T-cell (primary cell): ENCODE data around the gene PHGDH. TPM values are rescaled to one million over a fixed set of nuclear protein-coding genes. Genes with fewer than 3 reads are reported as not detected.

ENCODE experiments used
- ATAC-seq, 4 experiments: fragments of 200-7000 bp in 3 of 4; fragments of 150-1000 bp in 1 of 4; cut with Tn5 transposase; replicated peaks in 1 of 4; 1 replicate in 3 of 4; 2 replicates in 1 of 4; pipeline ENCODE4 v1.10.0; 2021; ENCODE audit warnings: moderate library complexity in 3 of 4, mild to moderate bottlenecking in 2 of 4, moderate number of reproducible peaks in 1 of 4
- CTCF ChIA-PET, 2 donors: fragments of 300-600 bp; sonication (Branson Sonifier 250); formaldehyde crosslinking; loops; one replicate each; lab custom pipeline; 2022; ENCODE audit warnings: antibody characterized with exemption in 2 of 2; lab: Charles Lee
- POLR2A ChIA-PET, 2 donors: fragments of 300-600 bp; sonication (Branson Sonifier 250); formaldehyde crosslinking; loops; one replicate each; lab custom pipeline; 2022; ENCODE audit warnings: antibody characterized with exemption in 2 of 2; lab: Charles Lee
- DNase-seq, 35 experiments: peaks; one replicate each; pipeline versions ENCODE4 v3.0.0 to v3.0.0-alpha.2; 2013 to 2023
- H3K27ac ChIP-seq: one replicate; pipeline ENCODE4 v1.5.1; 2013; ENCODE audit warnings: low read length
- H3K27me3 ChIP-seq, 2 experiments: replicated peaks in 1 of 2; 1 replicate in 1 of 2; 2 replicates in 1 of 2; pipeline versions ENCODE4 v1.6.1 to v1.7.0; 2013; ENCODE audit warnings: low read length in 1 of 2, mixed read lengths in 1 of 2; ENCODE audit not compliant: control insufficient read depth in 2 of 2, insufficient read depth in 2 of 2; ENCODE audit errors: extremely low read depth in 1 of 2
- H3K36me3 ChIP-seq, 2 donors: 1 replicate in 1 of 2; 2 replicates in 1 of 2; pipeline versions ENCODE4 v1.6.1 to v1.7.0; 2013; ENCODE audit warnings: low read length in 1 of 2; ENCODE audit not compliant: control insufficient read depth in 2 of 2, insufficient read depth in 1 of 2; ENCODE audit errors: extremely low read depth in 1 of 2
- H3K4me1 ChIP-seq, 2 experiments: 1 replicate in 1 of 2; 2 replicates in 1 of 2; pipeline versions ENCODE4 v1.6.1 to v1.7.0; 2013; ENCODE audit warnings: low read length in 2 of 2, mixed read lengths in 1 of 2; ENCODE audit not compliant: insufficient read depth in 2 of 2, control insufficient read depth in 1 of 2; ENCODE audit errors: extremely low read depth in 1 of 2
- H3K4me3 ChIP-seq, 2 donors: 1 replicate in 1 of 2; 2 replicates in 1 of 2; pipeline versions ENCODE4 v1.5.1 to v1.7.0; 2013; ENCODE audit warnings: mild to moderate bottlenecking in 2 of 2, low read length in 1 of 2, moderate library complexity in 1 of 2; ENCODE audit not compliant: control insufficient read depth in 1 of 2; ENCODE audit errors: extremely low read depth in 1 of 2
- H3K9me3 ChIP-seq: 2 replicates; pipeline ENCODE4 v1.7.0; 2013
- H3K27ac Mint-ChIP-seq, 2 donors: one replicate each; pipeline ENCODE4 v1.8.0; 2020 to 2021; ENCODE audit warnings: mild to moderate bottlenecking in 2 of 2, mixed read lengths in 2 of 2
- H3K27me3 Mint-ChIP-seq, 2 donors: one replicate each; pipeline ENCODE4 v1.8.0; 2021 to 2022; ENCODE audit warnings: mixed read lengths in 2 of 2
- H3K36me3 Mint-ChIP-seq: one replicate; pipeline ENCODE4 v1.8.0; 2021; ENCODE audit warnings: mixed read lengths
- H3K4me1 Mint-ChIP-seq, 3 donors: one replicate each; pipeline ENCODE4 v1.8.0; 2020 to 2022; ENCODE audit warnings: mixed read lengths in 3 of 3, mild to moderate bottlenecking in 1 of 3
- H3K4me3 Mint-ChIP-seq, 3 donors: one replicate each; pipeline ENCODE4 v1.8.0; 2020 to 2022; ENCODE audit warnings: mild to moderate bottlenecking in 3 of 3, mixed read lengths in 3 of 3, moderate library complexity in 3 of 3
- H3K9me3 Mint-ChIP-seq, 3 donors: one replicate each; pipeline ENCODE4 v1.8.0; 2020 to 2022; ENCODE audit warnings: mixed read lengths in 3 of 3
- WGBS: methylation state at CpG from one replicate; pipeline ENCODE4 v1.1.5; 2013; ENCODE audit warnings: missing lambda C conversion rate; ENCODE audit not compliant: insufficient coverage; 5-methylcytosine and 5-hydroxymethylcytosine counted together
- total RNA-seq, 35 experiments: library from RNA in 6 of 35; stranded (reverse) in 6 of 35; fragments of 120-200 nt in 1 of 35; gene quantifications; one replicate each; pipeline versions ENCODE4 v1.2.1 to v1.2.4 and lab custom pipeline; 2013 to 2026

Gene PHGDH
- total RNA-seq, 5 donors from 2014 or later (not counting 1 experiment from before 2014, with no cell fraction given): 7.8 to 27.4 (median 14.3) TPM

DNA sequence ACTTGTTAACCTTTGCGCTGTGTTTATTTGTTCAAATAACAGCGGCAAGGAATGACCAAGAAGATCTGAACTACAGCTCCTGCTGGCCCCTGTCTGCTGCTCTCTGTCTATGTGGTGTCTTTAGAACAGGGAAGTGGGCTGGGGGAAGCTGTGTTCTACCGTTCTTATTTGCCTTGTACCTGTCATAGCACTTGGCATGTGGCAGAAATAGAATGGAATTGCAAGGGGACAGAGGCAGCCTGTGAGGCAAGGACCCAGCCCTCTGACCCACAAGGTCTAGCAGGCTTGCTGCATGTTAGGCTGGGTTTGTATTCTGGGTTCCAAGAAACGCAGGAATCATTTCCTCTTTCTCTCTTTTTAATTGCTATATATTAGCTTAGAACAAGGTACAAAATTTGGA lies 36.3 kb downstream of the PHGDH start:
- 73% methylated on average over 3 of the region's 4 CpGs for WGBS
- no peaks in the 10 kb centered on the region for H3K9me3 ChIP-seq
- CTCF ChIA-PET: interaction anchor here in 1 of 2 donors (0.6 kb wide), 1 partner anchor 139 kb away, joined by 3 read pairs; no protein-coding TSS in a partner anchor

GRCh38 chr1:119752592-119752991 lies 40.9 kb downstream of the PHGDH start:
- Histone ChIP-seq H3K36me3 (no peaks in the 10 kb centered on the region), H3K27ac (no peak overlapping the region), H3K9me3 (no peaks in the 10 kb centered on the region), H3K4me3 (no peak overlapping the region), H3K27me3 (peaks cover 0 to 10% of the 10 kb centered on the region in 2 experiments), H3K4me1 (no peaks in the 10 kb centered on the region)
- Mint-ChIP-seq H3K4me1 (no peaks in the 10 kb centered on the region), H3K4me3 (no peak overlapping the region), H3K27me3 (peaks cover 7 to 14% of the 10 kb centered on the region in 2 donors), H3K9me3 (no peaks in the 10 kb centered on the region), H3K36me3 (no peaks in the 10 kb centered on the region), H3K27ac (no peak overlapping the region)
- ChIA-PET POLR2A (no interaction called here), CTCF (interaction anchor here in 1 of 2 donors (0.8 kb wide), 1 partner anchor 9 kb away, joined by 4 read pairs; no protein-coding TSS in a partner anchor)
- WGBS: 100% methylated on average over 2 of the region's 4 CpGs
- DNase-seq (no peak), ATAC-seq (no peak)

More for the DNA sequence above, 36.3 kb downstream of the PHGDH start:
- Mint-ChIP-seq H3K27me3 (peaks cover 5 to 10% of the 10 kb centered on the region in 2 donors), H3K36me3 (no peaks in the 10 kb centered on the region), H3K4me3 (no peak overlapping the region), H3K9me3 (no peaks in the 10 kb centered on the region), H3K4me1 (peaks cover 0 to 4% (median 3%) of the 10 kb centered on the region in 3 donors), H3K27ac (no peak overlapping the region)
- no peak overlapping the region for H3K4me3 ChIP-seq
- peaks cover 0 to 8% of the 10 kb centered on the region in 2 experiments for H3K27me3 ChIP-seq
- no peaks in the 10 kb centered on the region for H3K36me3 ChIP-seq
- ATAC-seq: no peak
- POLR2A ChIA-PET: no interaction called here
- peaks cover 0 to 5% of the 10 kb centered on the region in 2 experiments for H3K4me1 ChIP-seq
- H3K27ac ChIP-seq: no peak overlapping the region
- DNase-seq: no peak

DNA sequence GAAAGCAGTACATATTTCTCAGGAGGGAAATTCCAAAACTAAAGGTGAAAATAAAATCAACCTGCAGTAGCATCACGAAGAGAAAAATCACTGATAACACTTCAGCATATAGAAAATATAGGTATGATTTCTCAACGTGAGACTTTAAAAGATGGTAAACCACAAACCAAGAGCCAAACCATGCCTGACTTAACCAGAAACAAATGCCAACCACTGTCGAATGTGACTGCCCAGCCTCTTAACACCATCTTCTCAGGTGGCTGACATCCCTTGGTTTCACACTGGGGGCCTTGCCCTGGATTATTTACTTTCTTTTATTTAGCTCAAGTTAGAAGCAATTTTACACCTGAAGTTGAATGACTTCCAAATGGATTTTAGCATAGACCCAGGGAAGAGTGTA lies 46.9 kb downstream of the PHGDH start:
- 18% methylated on average over 2 of the region's 3 CpGs for WGBS
- Mint-ChIP-seq H3K4me3 (no peak overlapping the region), H3K27ac (no peak overlapping the region), H3K4me1 (no peaks in the 10 kb centered on the region), H3K36me3 (no peaks in the 10 kb centered on the region), H3K27me3 (peaks cover 6 to 7% of the 10 kb centered on the region in 2 donors), H3K9me3 (no peaks in the 10 kb centered on the region)
- ChIA-PET CTCF (interaction anchor here in 1 of 2 donors (0.7 kb wide), 1 partner anchor 14 kb away, joined by 3 read pairs; no protein-coding TSS in a partner anchor), POLR2A (no interaction called here)
- no peaks in the 10 kb centered on the region for H3K4me1 ChIP-seq
- H3K27me3 ChIP-seq: peaks cover 0 to 13% of the 10 kb centered on the region in 2 experiments
- H3K4me3 ChIP-seq: no peak overlapping the region
- no peaks in the 10 kb centered on the region for H3K9me3 ChIP-seq
- no peak overlapping the region for H3K27ac ChIP-seq
- DNase-seq: no peak
- no peaks in the 10 kb centered on the region for H3K36me3 ChIP-seq
- ATAC-seq: no peak

DNA sequence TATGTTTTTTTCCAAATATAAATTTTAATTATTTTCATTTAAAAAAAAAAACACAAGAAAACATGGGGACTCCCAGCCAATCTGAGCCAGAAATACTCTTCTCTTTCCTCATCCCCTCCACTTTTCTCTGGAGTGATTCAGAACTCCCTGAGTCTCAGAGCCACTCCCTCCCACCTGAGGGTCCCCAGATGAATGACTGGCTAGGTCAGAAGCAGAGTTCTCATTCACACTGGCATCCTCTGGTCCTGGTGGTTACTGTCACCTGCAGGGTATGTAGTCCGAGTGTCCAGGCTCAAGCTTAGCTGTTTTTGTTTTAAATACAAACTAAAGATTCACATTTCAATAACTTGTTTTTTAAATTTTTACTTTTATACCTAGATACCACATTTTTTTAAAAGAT lies 50.7 kb downstream of the PHGDH start:
- no peaks in the 10 kb centered on the region for H3K4me1 Mint-ChIP-seq
- Histone ChIP-seq H3K4me3 (no peak overlapping the region), H3K4me1 (no peaks in the 10 kb centered on the region), H3K27ac (no peak overlapping the region), H3K27me3 (peaks cover 0 to 14% of the 10 kb centered on the region in 2 experiments), H3K9me3 (no peaks in the 10 kb centered on the region), H3K36me3 (no peaks in the 10 kb centered on the region)
- DNase-seq (no peak), ATAC-seq (no peak)
- no peak overlapping the region for H3K27ac Mint-ChIP-seq
- peaks cover 10 to 16% of the 10 kb centered on the region in 2 donors for H3K27me3 Mint-ChIP-seq
- H3K36me3 Mint-ChIP-seq: no peaks in the 10 kb centered on the region
- CTCF ChIA-PET: no interaction called here
- no peak overlapping the region for H3K4me3 Mint-ChIP-seq
- no peaks in the 10 kb centered on the region for H3K9me3 Mint-ChIP-seq
- WGBS: no CpG with 5 or more reads among the region's 1 CpG
- POLR2A ChIA-PET: no interaction called here

DNA sequence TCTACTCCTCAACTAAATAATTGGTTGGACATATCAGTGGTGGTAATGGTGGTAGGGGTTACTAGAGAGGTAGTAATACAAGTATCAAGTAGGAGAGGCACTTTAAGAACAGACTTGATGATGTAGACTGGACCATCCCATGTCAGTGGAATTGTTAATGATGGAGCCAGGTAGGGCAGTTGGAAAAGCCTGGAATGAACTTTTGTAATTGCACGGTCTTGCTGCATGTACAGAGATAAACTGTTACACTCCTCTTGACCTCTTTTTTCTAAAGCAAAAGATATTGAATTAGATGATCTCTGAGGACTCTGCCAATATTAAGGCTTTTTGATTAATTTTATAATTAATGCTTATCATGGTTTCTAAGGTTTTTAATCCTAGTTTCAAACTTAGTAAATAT lies 51.2 kb downstream of the PHGDH start:
- Mint-ChIP-seq H3K4me3 (no peak overlapping the region), H3K36me3 (no peaks in the 10 kb centered on the region), H3K27me3 (peaks cover 12 to 17% of the 10 kb centered on the region in 2 donors), H3K27ac (no peak overlapping the region), H3K4me1 (no peaks in the 10 kb centered on the region), H3K9me3 (no peaks in the 10 kb centered on the region)
- Histone ChIP-seq H3K4me1 (no peaks in the 10 kb centered on the region), H3K27ac (no peak overlapping the region), H3K36me3 (no peaks in the 10 kb centered on the region), H3K4me3 (no peak overlapping the region), H3K27me3 (peaks cover 0 to 14% of the 10 kb centered on the region in 2 experiments), H3K9me3 (no peaks in the 10 kb centered on the region)
- ChIA-PET CTCF (no interaction called here), POLR2A (no interaction called here)
- no CpG with 5 or more reads among the region's 1 CpG for WGBS
- DNase-seq: no peak
- ATAC-seq: no peak

DNA sequence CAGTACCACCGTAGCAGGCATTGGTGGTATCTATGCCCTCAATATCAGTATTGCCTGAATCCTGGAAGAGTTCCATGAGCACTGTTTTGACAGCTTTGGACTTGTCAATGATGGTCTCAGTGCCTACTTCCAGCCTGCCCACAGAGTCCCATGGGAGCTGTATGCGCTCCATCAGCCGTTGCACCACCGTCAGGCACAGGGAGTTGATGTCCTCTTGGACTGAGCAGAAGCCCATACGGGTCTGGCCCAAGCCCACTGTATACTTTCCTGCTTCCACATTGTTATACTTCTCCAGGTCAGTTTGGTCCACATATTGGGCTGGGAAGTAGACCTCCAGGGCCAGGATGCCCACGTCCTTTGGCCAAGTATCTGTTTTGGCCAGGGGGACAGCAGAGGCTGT lies 52.5 kb downstream of the PHGDH start:
- ATAC-seq: no peak
- no peak overlapping the region for H3K27ac ChIP-seq
- ChIA-PET POLR2A (no interaction called here), CTCF (no interaction called here)
- Mint-ChIP-seq H3K4me3 (no peak overlapping the region), H3K36me3 (no peaks in the 10 kb centered on the region), H3K9me3 (no peaks in the 10 kb centered on the region), H3K4me1 (no peaks in the 10 kb centered on the region), H3K27ac (no peak overlapping the region), H3K27me3 (peaks cover 12 to 18% of the 10 kb centered on the region in 2 donors)
- no peak for DNase-seq
- 95% methylated on average over 5 of the region's 6 CpGs for WGBS
- no peaks in the 10 kb centered on the region for H3K9me3 ChIP-seq
- no peaks in the 10 kb centered on the region for H3K4me1 ChIP-seq
- H3K4me3 ChIP-seq: no peak overlapping the region
- H3K27me3 ChIP-seq: peaks cover 0 to 19% of the 10 kb centered on the region in 2 experiments
- no peaks in the 10 kb centered on the region for H3K36me3 ChIP-seq
